Endodermal cell (in vitro differentiated cells): ENCODE results near the gene LSR. TPM values are rescaled to one million over a fixed set of nuclear protein-coding genes. Genes with fewer than 3 reads are reported as not detected.
A peak's percentile ranks its signal among the peaks of the same experiment; 100 is the strongest.

Experiments used
- DNase-seq: peaks from one replicate; pipeline ENCODE4 v3.0.0-alpha.2; 2017
- H3K27ac ChIP-seq: 2 replicates; pipeline ENCODE4 v1.5.1; 2013; ENCODE audit warnings: mild to moderate bottlenecking, low read depth, low read length, moderate library complexity
- H3K27me3 ChIP-seq: 2 replicates; pipeline ENCODE4 v1.6.1; 2013; ENCODE audit warnings: mild to moderate bottlenecking, low read length, moderate library complexity; ENCODE audit not compliant: insufficient read depth, control insufficient read depth, poor library complexity, severe bottlenecking
- H3K36me3 ChIP-seq: 2 replicates; pipeline ENCODE4 v1.7.0; 2013; ENCODE audit warnings: mild to moderate bottlenecking, low read length, moderate library complexity; ENCODE audit not compliant: control insufficient read depth, insufficient read depth
- H3K4me1 ChIP-seq: one replicate; pipeline ENCODE4 v1.7.0; 2013; ENCODE audit warnings: low read length; ENCODE audit not compliant: control insufficient read depth, insufficient read depth
- H3K4me3 ChIP-seq: 2 replicates; pipeline ENCODE4 v1.5.1; 2013; ENCODE audit warnings: mild to moderate bottlenecking, low read length, moderate library complexity
- H3K9ac ChIP-seq: 2 replicates; pipeline ENCODE4 v1.6.1; 2013; ENCODE audit warnings: mild to moderate bottlenecking, low read length, moderate library complexity; ENCODE audit not compliant: poor library complexity, severe bottlenecking; ENCODE audit errors: extremely low read depth
- H3K9me3 ChIP-seq: 2 replicates; pipeline ENCODE4 v1.6.1; 2013; ENCODE audit warnings: mild to moderate bottlenecking, low read length, moderate library complexity; ENCODE audit not compliant: control insufficient read depth
- H3K27ac Mint-ChIP-seq: 2 replicates; pipeline ENCODE4 v1.8.0; 2020; ENCODE audit warnings: mixed read lengths
- H3K27me3 Mint-ChIP-seq: 2 replicates; pipeline ENCODE4 v1.8.0; 2021; ENCODE audit warnings: mild to moderate bottlenecking, mixed read lengths; ENCODE audit not compliant: insufficient read depth
- H3K36me3 Mint-ChIP-seq: 2 replicates; pipeline ENCODE4 v1.8.0; 2020; ENCODE audit warnings: low read depth, mixed read lengths
- H3K4me1 Mint-ChIP-seq: 2 replicates; pipeline ENCODE4 v1.8.0; 2020; ENCODE audit warnings: mixed read lengths
- H3K4me3 Mint-ChIP-seq: 2 replicates; pipeline ENCODE4 v1.8.0; 2020; ENCODE audit warnings: mild to moderate bottlenecking, moderate library complexity, mixed read lengths
- H3K9me3 Mint-ChIP-seq: 2 replicates; pipeline ENCODE4 v1.8.0; 2020; ENCODE audit warnings: mild to moderate bottlenecking, mixed read lengths
- CTCF ChIP-seq: fragments of 200-600 bp; sonication (generic); conservative IDR thresholded peaks from 2 replicates; pipeline ENCODE4 v1.5.0; 2021; ENCODE audit warnings: antibody characterized with exemption, mild to moderate bottlenecking
- WGBS, 2 experiments: methylation state at CpG; one replicate each; pipeline versions ENCODE4 v1.1.5 to v1.1.7; 2013; ENCODE audit warnings: missing lambda C conversion rate in 2 of 2, mixed read lengths in 1 of 2; ENCODE audit not compliant: insufficient coverage in 1 of 2, insufficient read length in 1 of 2; 5-methylcytosine and 5-hydroxymethylcytosine counted together
- total RNA-seq, 2 donors: library from RNA; stranded (reverse); fragmentation: NEBNext Ultra II Directional in 1 of 2; extraction: Animal tissue kit (Norgen Biotek cat#: 25700) in 1 of 2; gene quantifications; 2 replicates in 1 of 2; 3 replicates in 1 of 2; pipeline ENCODE4 v1.2.1, GENCODE V29; 2021

LSR gene
- total RNA-seq, 2 donors from 2014 or later, result 112 to 170 TPM

- peak; percentile 97 for DNase-seq
- no peaks in the 10 kb centered on the region for H3K27me3 Mint-ChIP-seq
- peaks cover 12% of the 10 kb centered on the region for H3K4me1 Mint-ChIP-seq
- peak; percentile 99 for TF ChIP-seq CTCF
- H3K36me3 Mint-ChIP-seq, result peaks cover 59% of the 10 kb centered on the region
- Histone ChIP-seq H3K36me3 (peaks cover 62% of the 10 kb centered on the region), H3K9me3 (no peaks in the 10 kb centered on the region), H3K9ac (peak overlapping the region; percentile 38), H3K4me3 (peak overlapping the region; percentile 77), H3K4me1 (no peaks in the 10 kb centered on the region), H3K27me3 (no peaks in the 10 kb centered on the region), H3K27ac (peak overlapping the region; percentile 53)
- H3K9me3 Mint-ChIP-seq, result no peaks in the 10 kb centered on the region
- WGBS, 2 experiments, result 3 to 5% methylated on average over 32 to 66 of the region's 66 CpGs
- no peak overlapping the region for H3K27ac Mint-ChIP-seq
- H3K4me3 Mint-ChIP-seq, result peak overlapping the region; percentile 75
Observed at GRCh38 chr19:35269438-35270117, 20.8 kb downstream of the LSR start.

GRCh38 chr19:35270381-35270811 is 21.6 kb downstream of the LSR start:
- Mint-ChIP-seq H3K27me3 (no peaks in the 10 kb centered on the region), H3K4me3 (peak overlapping the region; percentile 75), H3K36me3 (peaks cover 60% of the 10 kb centered on the region), H3K27ac (no peak overlapping the region), H3K4me1 (peaks cover 12% of the 10 kb centered on the region), H3K9me3 (no peaks in the 10 kb centered on the region)
- H3K4me3 ChIP-seq, result peak overlapping the region; percentile 77
- no peak for DNase-seq
- TF ChIP-seq CTCF, result no peak
- no peaks in the 10 kb centered on the region for H3K27me3 ChIP-seq
- no peaks in the 10 kb centered on the region for H3K9me3 ChIP-seq
- H3K4me1 ChIP-seq, result no peaks in the 10 kb centered on the region
- peaks cover 60% of the 10 kb centered on the region for H3K36me3 ChIP-seq
- WGBS, 2 experiments, result 93 to 97% methylated on average over 11 to 16 of the region's 16 CpGs
- H3K27ac ChIP-seq, result no peak overlapping the region
- peak overlapping the region; percentile 15 for H3K9ac ChIP-seq

- DNase-seq, result no peak
- H3K4me1 Mint-ChIP-seq, result peaks cover 4% of the 10 kb centered on the region
- no peak overlapping the region for H3K27ac Mint-ChIP-seq
- no peak overlapping the region for H3K4me3 Mint-ChIP-seq
- Histone ChIP-seq H3K4me1 (no peaks in the 10 kb centered on the region), H3K9me3 (no peaks in the 10 kb centered on the region), H3K27me3 (no peaks in the 10 kb centered on the region), H3K36me3 (peaks cover 55% of the 10 kb centered on the region), H3K9ac (no peak overlapping the region), H3K4me3 (no peak overlapping the region), H3K27ac (no peak overlapping the region)
- H3K27me3 Mint-ChIP-seq, result no peaks in the 10 kb centered on the region
- no peaks in the 10 kb centered on the region for H3K9me3 Mint-ChIP-seq
- 92 to 94% methylated on average over 5 to 7 of the region's 7 CpGs for WGBS, 2 experiments
- H3K36me3 Mint-ChIP-seq, result peaks cover 57% of the 10 kb centered on the region
- no peak for TF ChIP-seq CTCF
Observed at GRCh38 chr19:35271546-35271945, 22.7 kb downstream of the LSR start.
